ENCODE data around the gene PEX14. TPM values are rescaled to one million over a fixed set of nuclear protein-coding genes. Genes with fewer than 3 reads are reported as not detected.
"Not testable (repeated sequence)": the region's sequence is repeated elsewhere in the genome, so short reads cannot be mapped to it uniquely, and the experiment has no call there.

Gene PEX14, protein sequence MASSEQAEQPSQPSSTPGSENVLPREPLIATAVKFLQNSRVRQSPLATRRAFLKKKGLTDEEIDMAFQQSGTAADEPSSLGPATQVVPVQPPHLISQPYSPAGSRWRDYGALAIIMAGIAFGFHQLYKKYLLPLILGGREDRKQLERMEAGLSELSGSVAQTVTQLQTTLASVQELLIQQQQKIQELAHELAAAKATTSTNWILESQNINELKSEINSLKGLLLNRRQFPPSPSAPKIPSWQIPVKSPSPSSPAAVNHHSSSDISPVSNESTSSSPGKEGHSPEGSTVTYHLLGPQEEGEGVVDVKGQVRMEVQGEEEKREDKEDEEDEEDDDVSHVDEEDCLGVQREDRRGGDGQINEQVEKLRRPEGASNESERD
- 8.4 and 10.0 TPM in 2 replicates for total RNA-seq
- 20.9 and 22.9 TPM in 2 replicates for polyA plus RNA-seq

DNA sequence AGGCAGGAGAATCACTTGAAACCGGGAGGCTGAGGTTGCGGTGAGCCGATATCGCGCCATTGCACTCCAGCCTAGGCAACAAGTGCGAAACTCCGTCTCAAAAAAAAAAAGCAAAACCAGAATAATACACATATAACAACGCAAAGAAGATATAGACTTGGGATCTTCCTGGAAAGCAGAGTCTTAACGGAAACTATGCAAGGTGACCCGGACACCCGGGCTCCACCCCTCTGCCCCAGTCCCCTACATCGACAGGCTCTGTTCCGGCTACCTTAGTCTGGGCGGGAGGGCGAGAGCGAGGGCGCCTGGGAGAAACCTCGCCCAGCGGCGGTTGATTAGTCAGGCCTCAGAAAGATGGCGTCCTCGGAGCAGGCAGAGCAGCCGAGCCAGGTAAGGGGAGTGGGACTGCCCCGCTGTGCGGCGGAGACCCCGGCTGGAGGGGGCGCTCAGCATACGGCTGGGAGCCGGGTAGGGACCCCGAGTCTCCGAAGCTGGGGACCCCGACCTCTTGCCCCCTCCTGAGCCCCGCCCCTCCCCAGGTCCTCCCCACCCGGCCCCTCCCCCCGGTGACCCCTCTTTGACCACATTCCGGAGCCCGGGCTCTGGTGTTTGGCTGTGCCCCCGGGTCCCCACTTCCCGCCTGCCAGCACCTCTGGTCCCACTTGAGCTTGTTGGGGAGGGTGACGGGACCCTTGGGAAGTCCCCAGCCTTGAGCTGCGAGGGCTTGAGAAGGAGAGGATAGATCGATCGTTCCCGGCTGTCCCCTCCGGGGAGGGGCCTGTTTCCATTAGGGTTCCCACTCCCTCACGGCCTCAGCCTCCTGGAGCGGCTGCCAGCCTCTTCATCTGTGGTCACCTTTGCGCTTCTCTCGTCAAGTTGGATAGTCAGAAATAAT is at the start of gene PEX14:
Gene PEX14, plus strand, starts transcription at position 338 of the 895 bp plus-strand sequence. Its CDS starts 17 bp downstream, at position 355.
- DNase-seq (ENCODE audit: low spot score): peak; percentile 94
- Histone ChIP-seq H4K20me1 (ENCODE audit: insufficient read depth, poor library complexity, severe bottlenecking) (peaks cover 6% of the 10 kb centered on the region), H3K79me2 (peaks cover 65% of the 10 kb centered on the region), H3K27ac (peak within 1 kb of the TSS; percentile 90), H3K9me3 (ENCODE audit: low read depth) (no peaks in the 10 kb centered on the region), H3K9me2 (replicated peaks; ENCODE audit: insufficient read depth) (no peaks in the 10 kb centered on the region), H2AFZ (peak within 1 kb of the TSS; percentile 92), H3K4me3 (peak within 1 kb of the TSS; percentile 98), H3K4me2 (peak within 1 kb of the TSS; percentile 93), H3K36me3 (replicated peaks; ENCODE audit: insufficient read depth, low read depth) (no peaks in the 10 kb centered on the region), H3K4me1 (ENCODE audit: insufficient read depth) (peaks cover 15% of the 10 kb centered on the region), H3K27me3 (no peaks in the 10 kb centered on the region)
- TF ChIP-seq EZH2 (IDR thresholded peaks at IDR 0.05; ENCODE audit: borderline replicate concordance): no peak
- no peak for TF ChIP-seq EZH2phosphoT487 (IDR thresholded peaks at IDR 0.05; ENCODE audit: low read depth, severe bottlenecking, unreplicated experiment)
- TF ChIP-seq, protein P1, sequence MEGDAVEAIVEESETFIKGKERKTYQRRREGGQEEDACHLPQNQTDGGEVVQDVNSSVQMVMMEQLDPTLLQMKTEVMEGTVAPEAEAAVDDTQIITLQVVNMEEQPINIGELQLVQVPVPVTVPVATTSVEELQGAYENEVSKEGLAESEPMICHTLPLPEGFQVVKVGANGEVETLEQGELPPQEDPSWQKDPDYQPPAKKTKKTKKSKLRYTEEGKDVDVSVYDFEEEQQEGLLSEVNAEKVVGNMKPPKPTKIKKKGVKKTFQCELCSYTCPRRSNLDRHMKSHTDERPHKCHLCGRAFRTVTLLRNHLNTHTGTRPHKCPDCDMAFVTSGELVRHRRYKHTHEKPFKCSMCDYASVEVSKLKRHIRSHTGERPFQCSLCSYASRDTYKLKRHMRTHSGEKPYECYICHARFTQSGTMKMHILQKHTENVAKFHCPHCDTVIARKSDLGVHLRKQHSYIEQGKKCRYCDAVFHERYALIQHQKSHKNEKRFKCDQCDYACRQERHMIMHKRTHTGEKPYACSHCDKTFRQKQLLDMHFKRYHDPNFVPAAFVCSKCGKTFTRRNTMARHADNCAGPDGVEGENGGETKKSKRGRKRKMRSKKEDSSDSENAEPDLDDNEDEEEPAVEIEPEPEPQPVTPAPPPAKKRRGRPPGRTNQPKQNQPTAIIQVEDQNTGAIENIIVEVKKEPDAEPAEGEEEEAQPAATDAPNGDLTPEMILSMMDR (IDR thresholded peaks at IDR 0.05; ENCODE audit: poor library complexity): no peak
- WGBS (ENCODE audit: low lambda C conversion rate, missing lambda C conversion rate): 17% methylated on average over 37 of the region's 50 CpGs

DNA sequence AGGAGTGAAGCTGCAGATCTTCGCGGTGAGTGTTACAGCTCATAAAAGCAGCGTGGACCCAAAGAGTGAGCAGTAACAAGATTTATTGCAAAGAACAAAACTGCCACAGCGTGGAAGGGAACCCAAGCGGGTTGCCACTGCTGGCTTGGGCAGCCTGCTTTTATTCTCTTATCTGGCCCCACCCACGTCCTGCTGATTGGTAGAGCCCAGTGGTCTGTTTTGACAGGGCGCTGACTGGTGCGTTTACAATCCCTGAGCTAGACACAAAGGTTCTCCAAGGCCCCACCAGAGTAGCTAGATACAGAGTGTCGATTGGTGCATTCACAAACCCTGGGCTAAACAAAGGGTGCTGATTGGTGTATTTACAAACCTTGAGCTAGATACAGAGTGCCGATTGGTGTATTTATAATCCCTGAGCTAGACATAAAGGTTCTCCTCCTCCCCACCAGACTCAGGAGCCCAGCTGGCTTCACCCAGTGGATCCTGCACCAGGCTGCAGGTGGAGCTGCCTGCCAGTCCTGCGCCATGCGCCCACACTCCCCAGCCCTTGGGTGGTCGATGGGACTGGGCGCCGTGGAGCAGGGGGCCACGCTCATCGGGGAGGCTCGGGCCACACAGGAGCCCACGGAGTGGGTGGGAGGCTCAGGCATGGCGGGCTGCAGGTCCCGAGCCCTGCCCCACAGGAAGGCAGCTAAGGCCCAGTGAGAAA is 48.8 kb upstream of the PEX14 start:
- H3K4me2 ChIP-seq; H4K20me1 ChIP-seq (ENCODE audit: insufficient read depth, poor library complexity, severe bottlenecking); DNase-seq (ENCODE audit: low spot score); H3K9me3 ChIP-seq (ENCODE audit: low read depth); H3K4me3 ChIP-seq; H3K9me2 ChIP-seq (replicated peaks; ENCODE audit: insufficient read depth); H3K4me1 ChIP-seq (ENCODE audit: insufficient read depth); H3K79me2 ChIP-seq; H3K27me3 ChIP-seq; H2AFZ ChIP-seq; H3K36me3 ChIP-seq (replicated peaks; ENCODE audit: insufficient read depth, low read depth): not testable (repeated sequence)
- H3K27ac ChIP-seq: peak overlapping the region; percentile 9
- 83% methylated on average over 20 of the region's 21 CpGs for whole genome bisulfite sequencing (ENCODE audit: low lambda C conversion rate, missing lambda C conversion rate)

DNA sequence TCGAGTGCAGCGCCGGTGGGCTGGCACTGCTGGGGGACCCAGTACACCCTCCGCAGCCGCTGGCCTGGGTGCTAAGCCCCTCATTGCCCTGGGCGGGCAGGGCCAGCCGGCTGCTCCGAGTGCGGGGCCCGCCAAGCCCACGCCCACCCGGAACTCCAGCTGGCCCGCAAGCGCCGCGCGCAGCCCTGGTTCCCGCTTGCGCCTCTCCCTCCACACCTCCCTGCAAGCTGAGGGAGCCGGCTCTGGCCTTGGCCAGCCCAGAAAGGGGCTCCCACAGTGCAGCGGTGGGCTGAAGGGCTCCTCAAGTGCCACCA is 48.3 kb upstream of the PEX14 start:
- not testable (repeated sequence) for H2AFZ ChIP-seq; H3K4me3 ChIP-seq; H3K4me2 ChIP-seq; H3K79me2 ChIP-seq; H3K27ac ChIP-seq; H3K9me2 ChIP-seq (replicated peaks; ENCODE audit: insufficient read depth); H3K27me3 ChIP-seq; DNase-seq (ENCODE audit: low spot score); H4K20me1 ChIP-seq (ENCODE audit: insufficient read depth, poor library complexity, severe bottlenecking); H3K9me3 ChIP-seq (ENCODE audit: low read depth); H3K36me3 ChIP-seq (replicated peaks; ENCODE audit: insufficient read depth, low read depth); H3K4me1 ChIP-seq (ENCODE audit: insufficient read depth)
- 91% methylated on average over 15 of the region's 21 CpGs for WGBS (ENCODE audit: low lambda C conversion rate, missing lambda C conversion rate)

DNA sequence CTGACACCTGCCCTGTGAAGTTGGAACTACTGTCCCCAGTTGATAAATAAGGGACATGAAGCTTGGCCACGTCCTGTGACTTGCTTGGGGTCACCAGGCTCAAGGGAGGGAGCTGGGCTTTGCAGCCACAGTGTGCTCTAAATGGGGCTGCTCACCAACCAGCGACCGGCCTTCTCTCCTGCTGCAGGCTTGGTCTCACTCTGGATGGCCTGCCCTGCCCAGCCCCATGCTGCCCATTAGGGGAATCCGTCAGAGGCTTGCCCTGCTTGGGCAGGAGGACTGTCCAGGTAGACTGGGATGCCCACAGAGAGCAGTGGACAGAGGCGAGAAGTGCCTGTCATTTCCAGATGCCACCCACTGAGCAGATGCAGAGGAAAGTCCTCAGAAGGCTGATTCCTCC is 45.8 kb upstream of the PEX14 start:
- Histone ChIP-seq H3K4me1 (ENCODE audit: insufficient read depth) (peaks cover 11% of the 10 kb centered on the region), H3K4me3 (no peak overlapping the region), H3K27me3 (no peaks in the 10 kb centered on the region), H3K79me2 (peaks cover 16% of the 10 kb centered on the region), H3K9me3 (ENCODE audit: low read depth) (no peaks in the 10 kb centered on the region), H3K4me2 (no peak overlapping the region), H2AFZ (no peak overlapping the region), H3K9me2 (replicated peaks; ENCODE audit: insufficient read depth) (no peaks in the 10 kb centered on the region), H3K36me3 (replicated peaks; ENCODE audit: insufficient read depth, low read depth) (no peaks in the 10 kb centered on the region), H3K27ac (no peak overlapping the region), H4K20me1 (ENCODE audit: insufficient read depth, poor library complexity, severe bottlenecking) (no peaks in the 10 kb centered on the region)
- 92% methylated on average over 5 of the region's 5 CpGs for WGBS (ENCODE audit: low lambda C conversion rate, missing lambda C conversion rate)
- no peak for DNase-seq (ENCODE audit: low spot score)
- TF ChIP-seq, protein P1 (IDR thresholded peaks at IDR 0.05; ENCODE audit: poor library complexity): no peak
- TF ChIP-seq EZH2phosphoT487 (IDR thresholded peaks at IDR 0.05; ENCODE audit: low read depth, severe bottlenecking, unreplicated experiment) (no peak), EZH2 (IDR thresholded peaks at IDR 0.05; ENCODE audit: borderline replicate concordance) (no peak)

All from hepatocyte (in vitro differentiated cells).